ENCODE data around the gene PARP12.

The PARP12 gene

DNA sequence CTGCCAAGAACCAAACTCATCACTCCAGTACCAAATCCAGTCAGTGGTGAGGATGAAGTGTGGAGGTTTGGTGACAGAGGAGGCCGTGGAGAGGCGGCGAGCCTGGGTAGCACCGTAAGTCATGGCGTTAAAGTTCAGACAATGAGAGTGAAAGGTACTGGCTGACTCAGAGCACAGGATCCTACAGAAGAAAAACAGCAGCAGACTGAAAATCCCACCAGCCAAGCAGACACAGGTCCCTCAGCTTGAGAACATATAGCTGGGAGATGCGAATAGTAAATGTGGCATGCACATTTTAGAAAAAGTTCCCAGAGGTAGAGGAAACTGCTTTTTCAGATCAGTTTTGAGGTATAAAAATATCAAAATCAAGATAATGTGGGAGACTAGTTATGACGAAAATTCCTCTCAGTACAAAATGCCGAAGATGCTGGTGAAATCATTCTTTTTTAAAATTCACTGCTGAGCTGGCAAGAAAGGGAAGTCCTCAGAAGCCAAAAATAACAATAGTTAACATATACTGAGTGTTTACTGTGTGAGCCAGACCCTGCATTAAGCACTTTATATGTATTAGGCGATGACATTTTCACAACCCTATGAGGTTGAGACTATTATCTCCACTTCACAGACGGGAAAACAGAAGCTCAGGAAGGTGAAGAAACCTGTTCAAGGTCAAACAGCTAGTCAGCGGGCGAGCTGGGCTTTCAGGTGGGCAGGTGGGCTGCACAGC is 20.9 kb downstream of the PARP12 start:
- POLR2A ChIA-PET (ENCODE audit: low non-redundant PET), result no interaction called here
- TF ChIP-seq, protein P1, sequence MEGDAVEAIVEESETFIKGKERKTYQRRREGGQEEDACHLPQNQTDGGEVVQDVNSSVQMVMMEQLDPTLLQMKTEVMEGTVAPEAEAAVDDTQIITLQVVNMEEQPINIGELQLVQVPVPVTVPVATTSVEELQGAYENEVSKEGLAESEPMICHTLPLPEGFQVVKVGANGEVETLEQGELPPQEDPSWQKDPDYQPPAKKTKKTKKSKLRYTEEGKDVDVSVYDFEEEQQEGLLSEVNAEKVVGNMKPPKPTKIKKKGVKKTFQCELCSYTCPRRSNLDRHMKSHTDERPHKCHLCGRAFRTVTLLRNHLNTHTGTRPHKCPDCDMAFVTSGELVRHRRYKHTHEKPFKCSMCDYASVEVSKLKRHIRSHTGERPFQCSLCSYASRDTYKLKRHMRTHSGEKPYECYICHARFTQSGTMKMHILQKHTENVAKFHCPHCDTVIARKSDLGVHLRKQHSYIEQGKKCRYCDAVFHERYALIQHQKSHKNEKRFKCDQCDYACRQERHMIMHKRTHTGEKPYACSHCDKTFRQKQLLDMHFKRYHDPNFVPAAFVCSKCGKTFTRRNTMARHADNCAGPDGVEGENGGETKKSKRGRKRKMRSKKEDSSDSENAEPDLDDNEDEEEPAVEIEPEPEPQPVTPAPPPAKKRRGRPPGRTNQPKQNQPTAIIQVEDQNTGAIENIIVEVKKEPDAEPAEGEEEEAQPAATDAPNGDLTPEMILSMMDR (conservative IDR thresholded peaks at IDR 0.05; ENCODE audit: low read depth), result no peak
- DNase-seq (ENCODE audit: low spot score), result no peak
- CTCF ChIA-PET, result no interaction called here
- no peak overlapping the region for H3K27ac ChIP-seq

DNA sequence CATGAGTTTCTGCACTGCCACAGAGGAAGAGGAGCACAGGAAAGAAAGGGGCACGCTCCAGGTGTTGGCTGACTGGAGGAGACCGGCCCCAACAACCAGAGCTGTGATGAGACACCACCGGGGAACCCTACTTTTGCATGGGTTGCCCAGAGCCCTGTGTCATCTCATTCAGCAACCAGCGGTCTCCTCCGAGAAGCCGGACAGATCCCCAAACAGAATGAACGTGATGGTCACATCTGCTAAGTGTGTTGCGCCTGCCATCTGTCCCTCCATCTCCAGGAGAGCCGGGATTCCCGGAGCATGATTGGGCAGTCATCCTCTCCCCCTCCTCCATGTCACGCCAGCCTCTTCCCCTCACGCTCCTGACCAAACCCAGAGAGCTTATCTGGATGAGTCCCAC is 22.9 kb downstream of the PARP12 start:
- ChIA-PET POLR2A (ENCODE audit: low non-redundant PET) (no interaction called here), CTCF (no interaction called here)
- TF ChIP-seq, protein P1 (conservative IDR thresholded peaks at IDR 0.05; ENCODE audit: low read depth), result no peak
- H3K27ac ChIP-seq, result no peak overlapping the region
- no peak for DNase-seq (ENCODE audit: low spot score)

DNA sequence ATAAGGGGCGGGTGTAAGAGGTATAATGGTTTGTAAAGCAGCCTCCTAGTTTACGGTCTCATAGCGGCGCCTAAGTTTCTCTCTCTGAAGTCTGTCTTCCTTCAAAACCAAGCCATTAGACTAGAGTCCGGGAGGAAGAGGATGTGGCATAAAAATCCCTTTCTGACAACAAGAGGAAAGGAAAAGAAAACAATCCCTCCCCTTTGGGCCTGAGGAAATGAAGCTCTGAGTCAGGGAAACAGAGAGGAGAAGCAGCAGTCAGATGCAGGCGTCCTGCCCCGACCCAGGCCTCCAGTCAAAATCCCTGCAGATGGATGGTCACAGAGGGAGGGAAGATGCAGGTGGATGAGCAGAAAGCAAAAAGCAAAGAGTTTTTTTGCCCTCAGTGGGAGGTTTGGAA is 23.7 kb downstream of the PARP12 start:
- DNase-seq (ENCODE audit: low spot score), result no peak
- POLR2A ChIA-PET (ENCODE audit: low non-redundant PET), result no interaction called here
- TF ChIP-seq, protein P1 (conservative IDR thresholded peaks at IDR 0.05; ENCODE audit: low read depth), result no peak
- H3K27ac ChIP-seq, result no peak overlapping the region
- CTCF ChIA-PET, result interaction anchor here (0.7 kb wide), 1 partner anchor 27 kb away, joined by 3 read pairs; no protein-coding TSS in a partner anchor

DNA sequence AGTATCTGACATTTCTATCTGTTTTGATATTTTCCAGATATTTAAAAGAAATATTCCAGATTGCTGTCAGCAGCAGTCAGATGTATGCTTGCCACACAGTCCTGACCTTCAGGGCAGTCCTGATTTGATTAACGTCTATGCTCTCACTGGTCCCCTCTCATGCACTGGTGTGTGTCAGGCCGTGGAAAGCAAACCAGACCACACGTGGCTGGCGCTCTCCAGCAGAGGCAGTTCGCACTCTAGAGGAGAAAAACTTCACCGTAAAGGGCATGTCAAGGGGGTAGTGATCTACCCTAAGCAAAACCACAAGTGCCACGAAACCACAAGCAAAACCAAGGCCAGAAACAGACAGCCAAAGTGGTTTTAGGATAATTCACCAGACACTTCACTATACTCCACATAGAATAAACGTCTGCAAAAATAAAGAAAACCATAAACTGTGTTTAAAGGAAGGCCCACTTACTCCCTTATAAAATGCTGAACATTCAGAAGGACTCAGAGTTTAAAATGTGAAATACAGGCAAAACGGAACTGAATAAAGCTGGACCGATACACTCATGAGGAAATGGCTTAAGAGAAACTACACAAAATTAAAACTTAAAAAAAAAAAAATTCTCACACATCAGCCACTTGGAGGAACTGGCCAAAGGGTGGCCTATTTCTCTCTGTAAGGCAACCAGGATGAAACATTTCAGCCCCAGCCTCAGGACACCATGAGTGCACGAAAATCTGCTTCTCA is 26.4 kb downstream of the PARP12 start:
- peak overlapping the region; percentile 39; the same call in 1 of the 2 replicates for H3K27ac ChIP-seq
- POLR2A ChIA-PET (ENCODE audit: low non-redundant PET), result no interaction called here
- TF ChIP-seq, protein P1 (conservative IDR thresholded peaks at IDR 0.05; ENCODE audit: low read depth), result no peak
- DNase-seq (ENCODE audit: low spot score), result no peak
- CTCF ChIA-PET, result no interaction called here

DNA sequence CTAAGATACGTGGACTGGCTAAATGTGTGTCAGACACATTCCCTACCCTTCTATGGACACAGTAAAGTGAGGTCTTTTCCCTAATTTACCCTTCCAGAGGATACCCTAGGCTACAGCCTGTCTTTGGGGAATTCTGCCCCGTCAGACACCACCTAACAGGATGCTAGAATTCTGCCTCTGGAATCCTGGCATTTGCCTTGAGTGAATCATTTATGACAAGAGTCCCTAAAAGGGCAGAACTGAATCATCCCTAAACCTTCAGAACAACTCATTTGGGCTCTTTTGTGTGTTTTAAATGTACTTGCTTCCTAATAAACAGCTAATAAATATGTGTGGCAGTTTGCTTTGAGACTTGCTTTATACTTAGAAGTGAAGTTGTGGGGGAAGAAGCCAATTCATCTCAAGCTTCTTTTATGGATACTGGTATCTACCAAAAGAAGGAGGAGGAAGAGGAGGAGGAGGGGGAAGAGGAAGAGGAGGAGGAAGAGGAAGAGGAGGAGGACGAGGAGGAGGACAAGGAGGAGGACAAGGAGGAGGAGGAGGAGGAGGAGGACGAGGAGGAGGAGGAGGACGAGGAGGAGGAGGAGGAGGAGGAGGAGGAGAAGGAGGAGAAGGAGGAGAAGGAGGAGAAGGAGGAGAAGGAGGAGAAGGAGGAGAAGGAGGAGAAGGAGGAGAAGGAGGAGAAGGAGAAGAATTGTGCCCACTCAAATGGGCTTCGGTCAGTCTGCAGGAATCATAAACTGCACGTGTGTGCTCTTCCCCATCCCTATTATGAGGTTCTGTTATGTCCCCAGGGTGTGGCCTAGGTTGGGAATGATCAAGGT is 27.1 kb downstream of the PARP12 start:
- ChIA-PET CTCF (no interaction called here), POLR2A (ENCODE audit: low non-redundant PET) (no interaction called here)
- DNase-seq (ENCODE audit: low spot score), result peak; percentile 46
- peak overlapping the region; percentile 39; the same call in 1 of the 2 replicates for H3K27ac ChIP-seq
- TF ChIP-seq, protein P1 (conservative IDR thresholded peaks at IDR 0.05; ENCODE audit: low read depth), result no peak

DNA sequence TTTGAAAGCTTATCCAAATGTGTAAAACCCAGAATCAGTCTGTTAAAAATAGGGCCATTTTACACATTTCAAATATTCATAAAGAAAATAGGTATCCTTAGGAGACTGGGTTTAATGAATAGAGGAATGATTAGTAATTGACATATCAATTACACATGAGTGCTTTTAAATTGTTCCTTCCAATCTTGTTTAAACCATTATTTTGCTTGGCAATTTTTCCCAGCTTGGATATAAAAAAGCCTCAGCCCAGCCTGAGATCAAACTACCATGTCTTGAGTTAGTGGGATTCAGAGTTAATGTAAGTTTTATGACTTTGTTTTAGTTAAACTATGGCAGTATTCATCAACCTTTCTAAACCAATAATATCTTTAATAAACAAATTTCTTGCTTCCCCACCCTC is 28.3 kb downstream of the PARP12 start:
- peak overlapping the region; percentile 86 for H3K27ac ChIP-seq
- no peak for DNase-seq (ENCODE audit: low spot score)
- POLR2A ChIA-PET (ENCODE audit: low non-redundant PET), result no interaction called here

More for the DNA sequence above, 28.3 kb downstream of the PARP12 start:
- CTCF ChIA-PET, result interaction anchor here (0.7 kb wide), 1 partner anchor 585 kb away, joined by 3 read pairs; no protein-coding TSS in a partner anchor
- TF ChIP-seq, protein P1 (conservative IDR thresholded peaks at IDR 0.05; ENCODE audit: low read depth), result no peak
